HepG2 (cell line): Measurements from ENCODE around the gene ZSWIM6. TPM values are rescaled to one million over a fixed set of nuclear protein-coding genes. Genes with fewer than 3 reads are reported as not detected.
A peak's percentile ranks its signal among the peaks of the same experiment; 100 is the strongest.

ENCODE experiments used
- CBX5 ChIP-seq: sonication (generic); formaldehyde crosslinking; IDR thresholded peaks from 2 replicates; pipeline ENCODE4 v1.4.0; 2020; ENCODE audit warnings: missing genetic modification reagents, borderline replicate concordance
- CEBPB ChIP-seq: IDR thresholded peaks from 2 replicates; pipeline ENCODE4 v1.6.1; 2011; ENCODE audit warnings: low read depth, low read length, improper control_type of control experiment, borderline replicate concordance
- ETV5 ChIP-seq: IDR thresholded peaks from 2 replicates; pipeline ENCODE4 v1.6.1; 2018; ENCODE audit warnings: missing biosample characterization, missing genetic modification reagents, inconsistent platforms, borderline replicate concordance
- FOSL2 ChIP-seq: sonication (generic); formaldehyde crosslinking; IDR thresholded peaks from 2 replicates; pipeline ENCODE4 v1.4.0; 2020; ENCODE audit warnings: missing genetic modification reagents
- KDM1A ChIP-seq: IDR thresholded peaks from 2 replicates; pipeline ENCODE4 v1.6.1; 2016; ENCODE audit warnings: missing compliant biosample characterization
- MIXL1 ChIP-seq: IDR thresholded peaks from 2 replicates; pipeline ENCODE4 v1.6.1; 2016
- NAIF1 ChIP-seq: sonication (generic); formaldehyde crosslinking; IDR thresholded peaks from 2 replicates; pipeline ENCODE4 v1.5.0; 2020; ENCODE audit warnings: mild to moderate bottlenecking, missing genetic modification reagents, borderline replicate concordance
- NR2F2 ChIP-seq: IDR thresholded peaks from 2 replicates; pipeline ENCODE4 v1.6.1; 2012; ENCODE audit warnings: low read depth, inconsistent platforms, borderline replicate concordance
- RARA ChIP-seq: IDR thresholded peaks from 2 replicates; pipeline ENCODE4 v1.6.1; 2016; ENCODE audit warnings: missing genetic modification reagents, missing compliant biosample characterization
- REXO4 ChIP-seq: sonication (generic); formaldehyde crosslinking; IDR thresholded peaks from 2 replicates; pipeline ENCODE4 v1.8.0; 2022; ENCODE audit warnings: missing genetic modification reagents, mild to moderate bottlenecking, borderline replicate concordance
- SALL1 ChIP-seq: sonication (generic); formaldehyde crosslinking; IDR thresholded peaks from 2 replicates; pipeline ENCODE4 v1.8.0; 2022; ENCODE audit warnings: mild to moderate bottlenecking, missing genetic modification reagents
- SNAPC2 ChIP-seq: sonication (generic); formaldehyde crosslinking; IDR thresholded peaks from 2 replicates; pipeline ENCODE4 v1.8.1; 2022; ENCODE audit warnings: mild to moderate bottlenecking, missing genetic modification reagents
- TEAD3 ChIP-seq: optimal IDR thresholded peaks from 2 replicates; pipeline ENCODE3; 2016; ENCODE audit warnings: borderline replicate concordance
- ZFP41 ChIP-seq: sonication (generic); formaldehyde crosslinking; IDR thresholded peaks from 2 replicates; pipeline ENCODE4 v1.4.0; 2020; ENCODE audit warnings: mild to moderate bottlenecking, missing genetic modification reagents, borderline replicate concordance
- ZFP62 ChIP-seq: sonication (generic); formaldehyde crosslinking; IDR thresholded peaks from 2 replicates; pipeline ENCODE4 v1.4.0; 2020; ENCODE audit warnings: missing genetic modification reagents
- ZIK1 ChIP-seq: sonication (generic); formaldehyde crosslinking; IDR thresholded peaks from 2 replicates; pipeline ENCODE4 v1.5.0; 2020; ENCODE audit warnings: mild to moderate bottlenecking, low read depth, missing genetic modification reagents, borderline replicate concordance
- ZKSCAN1 ChIP-seq: fragments of 150-350 bp; IDR thresholded peaks from 2 replicates; pipeline ENCODE4 v1.6.1; 2014; ENCODE audit warnings: low read length
- ZNF160 ChIP-seq: sonication (generic); formaldehyde crosslinking; IDR thresholded peaks from 2 replicates; pipeline ENCODE4 v1.8.0; 2022; ENCODE audit warnings: mild to moderate bottlenecking, inconsistent platforms, missing genetic modification reagents
- ZNF296 ChIP-seq: sonication (generic); formaldehyde crosslinking; conservative IDR thresholded peaks from 2 replicates; pipeline ENCODE4 v1.5.0; 2020; ENCODE audit warnings: mild to moderate bottlenecking, missing genetic modification reagents
- ZNF331 ChIP-seq: sonication (generic); formaldehyde crosslinking; IDR thresholded peaks from 2 replicates; pipeline ENCODE4 v1.4.0; 2020; ENCODE audit warnings: missing genetic modification reagents
- ZNF564 ChIP-seq: sonication (generic); formaldehyde crosslinking; IDR thresholded peaks from 2 replicates; pipeline ENCODE4 v1.8.1; 2023; ENCODE audit warnings: mild to moderate bottlenecking, missing genetic modification reagents
- ZNF629 ChIP-seq: sonication (generic); formaldehyde crosslinking; conservative IDR thresholded peaks from 2 replicates; pipeline ENCODE4 v1.5.0; 2020; ENCODE audit warnings: missing genetic modification reagents
- ZNF768 ChIP-seq: sonication (generic); formaldehyde crosslinking; IDR thresholded peaks from 2 replicates; pipeline ENCODE4 v1.4.0; 2020; ENCODE audit warnings: missing genetic modification reagents
- ZNF780A ChIP-seq: sonication (generic); formaldehyde crosslinking; IDR thresholded peaks from 2 replicates; pipeline ENCODE4 v1.8.0; 2022; ENCODE audit warnings: mild to moderate bottlenecking, missing genetic modification reagents, moderate library complexity
- ZNF816 ChIP-seq: sonication (generic); formaldehyde crosslinking; IDR thresholded peaks from 2 replicates; pipeline ENCODE4 v1.8.0; 2022; ENCODE audit warnings: missing genetic modification reagents, mild to moderate bottlenecking, borderline replicate concordance
- polyA plus RNA-seq, 8 experiments: library from polyadenylated mRNA; depleted of rRNA in 3 of 8; stranded (reverse) in 7 of 8; unstranded in 1 of 8; fragments of >200 nt; fragmentation: Illumina TruSeq in 4 of 8; extraction: Trizol in 4 of 8; gene quantifications; 2 replicates each; pipeline versions ENCODE4 v1.2.1 to v1.2.3, GENCODE V29; 2011 to 2016; ENCODE audit warnings: low read depth in 4 of 8, missing spikeins in 1 of 8, mixed read lengths in 1 of 8; ENCODE audit not compliant: insufficient read depth in 1 of 8
- total RNA-seq, 5 experiments: library from RNA; depleted of rRNA; stranded (reverse); fragments of >200 nt; fragmentation: Illumina TruSeq; extraction: Trizol; gene quantifications; 2 replicates each; pipeline ENCODE4 v1.2.3, GENCODE V29; 2016; ENCODE audit warnings: low read depth in 1 of 5

Gene ZSWIM6
- total and polyA plus RNA-seq, 2 of the 13 experiments (the other 11 are each of a cell fraction or from before 2014, with no cell fraction given), result 0.82 to 1.9 TPM

DNA sequence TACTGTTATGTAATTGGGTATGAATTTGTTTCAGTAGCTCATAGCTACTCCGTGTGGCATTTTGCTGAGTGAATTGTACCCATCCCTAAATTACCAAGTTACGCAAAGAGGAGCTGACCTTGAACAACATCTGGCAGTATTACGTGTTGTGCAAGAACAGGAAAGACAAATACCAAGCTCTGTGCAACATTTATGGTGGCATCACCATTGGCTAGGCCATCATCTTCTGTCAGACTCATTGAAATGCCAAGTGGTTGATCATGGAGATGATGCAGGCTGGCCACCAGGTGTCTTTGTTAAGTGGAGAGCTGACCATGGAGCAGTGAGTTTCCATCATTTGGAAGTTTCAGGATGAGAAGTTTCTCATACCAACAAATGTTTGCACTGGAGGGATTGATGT lies 15.0 kb downstream of the ZSWIM6 start (continued):
- TF ChIP-seq SNAPC2 (CRISPR knock-in tag) (no peak), ZNF816 (CRISPR knock-in tag) (no peak), FOSL2 (CRISPR knock-in tag) (peak; percentile 29; the same call in 1 of the 2 replicates), SALL1 (CRISPR knock-in tag) (0 out of 2 replicates have a peak, but pooled peaks have one; percentile 17), ETV5 (CRISPR knock-in tag) (no peak), ZNF296 (CRISPR knock-in tag) (no peak), ZNF780A (CRISPR knock-in tag) (no peak), ZFP41 (CRISPR knock-in tag) (no peak), KDM1A (CRISPR knock-in tag) (peak; percentile 54; the same call in 1 of the 2 replicates), TEAD3 (peak; percentile 45), ZNF564 (CRISPR knock-in tag) (no peak), NR2F2 (no peak), NAIF1 (CRISPR knock-in tag) (no peak), ZNF331 (CRISPR knock-in tag) (no peak), ZKSCAN1 (no peak), CBX5 (CRISPR knock-in tag) (0 out of 2 replicates have a peak, but pooled peaks have one; percentile 27), CEBPB (peak; percentile 90), ZNF629 (no peak), MIXL1 (CRISPR knock-in tag) (no peak), ZNF160 (CRISPR knock-in tag) (no peak), RARA (CRISPR knock-in tag) (0 out of 2 replicates have a peak, but pooled peaks have one; percentile 10), ZNF768 (no peak), REXO4 (no peak), ZFP62 (CRISPR knock-in tag) (no peak), ZIK1 (no peak)
